ENCODE measurements around the gene DDX54. TPM values are rescaled to one million over a fixed set of nuclear protein-coding genes. Genes with fewer than 3 reads are reported as not detected.

DDX54 gene
- total RNA-seq, 1 experiment from 2014 or later: 83.0 TPM

DNA sequence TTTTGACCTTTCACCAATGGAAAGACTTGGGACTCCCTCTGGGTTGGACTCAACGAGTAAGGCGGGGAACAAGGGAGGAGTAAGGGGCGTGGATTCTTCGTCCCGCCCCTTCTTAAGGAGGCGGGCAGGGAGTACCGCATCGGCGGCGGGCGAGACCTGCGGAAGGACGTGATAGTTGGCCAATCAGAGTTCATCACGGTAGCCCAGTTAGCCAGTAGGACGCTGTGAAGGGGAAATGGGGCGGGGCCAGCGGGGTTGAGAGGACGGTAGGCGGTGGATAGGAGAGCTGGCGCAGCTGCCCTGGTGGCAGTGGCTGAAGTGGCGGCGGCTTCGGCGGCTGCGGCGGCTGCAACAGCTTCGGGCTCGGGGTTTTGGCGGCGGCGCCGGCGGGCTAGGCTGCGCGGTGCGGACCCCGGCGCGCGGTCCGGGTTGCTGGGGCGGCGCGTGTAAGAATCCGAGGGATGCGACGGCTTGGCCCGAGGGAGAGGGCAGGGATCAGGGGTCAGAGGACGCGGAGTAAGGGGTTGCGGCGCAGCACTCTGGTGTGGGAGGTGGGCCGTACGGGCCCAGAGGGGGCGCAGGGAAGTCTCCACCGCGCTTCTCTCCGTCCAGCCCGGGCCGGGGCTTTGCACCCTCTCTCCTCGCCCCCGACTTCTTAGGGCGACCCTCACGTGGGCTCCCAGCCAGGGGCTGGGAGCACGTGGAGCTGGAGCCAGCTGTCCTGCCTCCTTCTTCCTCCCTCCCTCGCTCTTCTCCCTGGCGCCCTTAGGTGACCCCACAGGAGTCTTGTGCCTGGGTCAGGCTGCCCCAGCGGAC lies 36.1 kb upstream of the DDX54 start, which contains the start of gene TPCN1:
Gene TPCN1 (plus strand): TSS at position 284 of the 816 bp plus-strand sequence. CDS start 5,389 bp downstream, outside the sequence.
- H3K4ac ChIP-seq (ENCODE audit: low read depth, low read length): no peak within 1 kb of the TSS
- H3K23ac ChIP-seq (ENCODE audit: insufficient read length, low read depth, low read length): no peak within 1 kb of the TSS
- peak within 1 kb of the TSS; percentile 80 for H3K4me2 ChIP-seq (ENCODE audit: insufficient read depth, insufficient read length, low read length)
- H3K79me2 ChIP-seq (ENCODE audit: insufficient read depth, low read length): peaks cover 1% of the 10 kb centered on the region; the same call in 1 of the 2 replicates
- H4K8ac ChIP-seq (replicated peaks; ENCODE audit: insufficient read length, low read depth, low read length): no peak within 1 kb of the TSS
- H4K20me1 ChIP-seq (ENCODE audit: control insufficient read depth, insufficient read depth, insufficient read length): no peaks in the 10 kb centered on the region
- no peaks in the 10 kb centered on the region for H3K27me3 Mint-ChIP-seq (ENCODE audit: low read depth)
- H3K9me3 Mint-ChIP-seq: no peaks in the 10 kb centered on the region
- H3K9ac ChIP-seq (ENCODE audit: extremely low read depth, insufficient read length, low read length): peak within 1 kb of the TSS; percentile 57
- no peak within 1 kb of the TSS for H2BK15ac ChIP-seq (ENCODE audit: low read depth, low read length)
- no peaks in the 10 kb centered on the region for H3K27me3 ChIP-seq (ENCODE audit: insufficient read depth, low read length)
- peak within 1 kb of the TSS; percentile 81 for H3K14ac ChIP-seq (ENCODE audit: insufficient read depth, low read length)
- TF ChIP-seq, protein P1, sequence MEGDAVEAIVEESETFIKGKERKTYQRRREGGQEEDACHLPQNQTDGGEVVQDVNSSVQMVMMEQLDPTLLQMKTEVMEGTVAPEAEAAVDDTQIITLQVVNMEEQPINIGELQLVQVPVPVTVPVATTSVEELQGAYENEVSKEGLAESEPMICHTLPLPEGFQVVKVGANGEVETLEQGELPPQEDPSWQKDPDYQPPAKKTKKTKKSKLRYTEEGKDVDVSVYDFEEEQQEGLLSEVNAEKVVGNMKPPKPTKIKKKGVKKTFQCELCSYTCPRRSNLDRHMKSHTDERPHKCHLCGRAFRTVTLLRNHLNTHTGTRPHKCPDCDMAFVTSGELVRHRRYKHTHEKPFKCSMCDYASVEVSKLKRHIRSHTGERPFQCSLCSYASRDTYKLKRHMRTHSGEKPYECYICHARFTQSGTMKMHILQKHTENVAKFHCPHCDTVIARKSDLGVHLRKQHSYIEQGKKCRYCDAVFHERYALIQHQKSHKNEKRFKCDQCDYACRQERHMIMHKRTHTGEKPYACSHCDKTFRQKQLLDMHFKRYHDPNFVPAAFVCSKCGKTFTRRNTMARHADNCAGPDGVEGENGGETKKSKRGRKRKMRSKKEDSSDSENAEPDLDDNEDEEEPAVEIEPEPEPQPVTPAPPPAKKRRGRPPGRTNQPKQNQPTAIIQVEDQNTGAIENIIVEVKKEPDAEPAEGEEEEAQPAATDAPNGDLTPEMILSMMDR (conservative IDR thresholded peaks at IDR 0.05): peak; percentile 17; the same call in 1 of the 3 replicates
- H3K18ac ChIP-seq (ENCODE audit: insufficient read length, low read depth, low read length): peak within 1 kb of the TSS; percentile 52
- H3K4me3 Mint-ChIP-seq: peak within 1 kb of the TSS; percentile 83 to 94
- no peak within 1 kb of the TSS for H2AK5ac ChIP-seq (ENCODE audit: insufficient read length, low read length)
- WGBS (ENCODE audit: extremely low coverage, insufficient read length, low lambda C conversion rate): no CpG with 5 or more reads among the region's 68 CpGs
- no peak within 1 kb of the TSS for H2BK5ac ChIP-seq (ENCODE audit: insufficient read length, low read length)
- H3K23me2 ChIP-seq (ENCODE audit: insufficient read length, low read depth, low read length, poor library complexity, severe bottlenecking): peaks cover 9% of the 10 kb centered on the region
- H2AFZ ChIP-seq (ENCODE audit: low read length): no peak within 1 kb of the TSS
- no peak within 1 kb of the TSS for H4K91ac ChIP-seq (ENCODE audit: insufficient read length, low read depth, low read length)
- H2BK12ac ChIP-seq (ENCODE audit: insufficient read length, low read depth, low read length): no peak within 1 kb of the TSS
- H2BK20ac ChIP-seq (ENCODE audit: low read depth, low read length, poor library complexity, severe bottlenecking): no peak within 1 kb of the TSS
- H4K5ac ChIP-seq (ENCODE audit: insufficient read length, low read depth, low read length): no peak within 1 kb of the TSS
- H3K4me1 ChIP-seq (ENCODE audit: insufficient read depth, low read length): peaks cover 4% of the 10 kb centered on the region; the same call in 1 of the 2 replicates
- H3K36me3 Mint-ChIP-seq (ENCODE audit: insufficient read depth in 1 of 3, low read depth in 3 of 3): no peaks in the 10 kb centered on the region
- peak within 1 kb of the TSS; percentile 63 to 95 (median 93); a peak in 5 of 7 replicates for H3K27ac Mint-ChIP-seq
- no peak within 1 kb of the TSS for H3K56ac ChIP-seq (ENCODE audit: insufficient read length, low read depth, low read length)
- H3K27ac ChIP-seq (ENCODE audit: insufficient read length, low read depth, low read length): no peak within 1 kb of the TSS
- peak; percentile 100 for DNase-seq
- H3K9me3 ChIP-seq (ENCODE audit: control insufficient read depth, low read depth, low read length): no peaks in the 10 kb centered on the region
- no peak within 1 kb of the TSS for H3T11ph ChIP-seq (ENCODE audit: low read length)
- H3K4me1 Mint-ChIP-seq: peaks cover 19 to 20% of the 10 kb centered on the region in 2 experiments
- no peak within 1 kb of the TSS for H2BK120ac ChIP-seq (ENCODE audit: low read depth, low read length, poor library complexity, severe bottlenecking)
- no peaks in the 10 kb centered on the region for H3K79me1 ChIP-seq (ENCODE audit: insufficient read depth, low read depth, low read length, poor library complexity, severe bottlenecking)
